Endodermal cell (in vitro differentiated cells): ENCODE data around the gene LPAR6. TPM values are rescaled to one million over a fixed set of nuclear protein-coding genes. Genes with fewer than 3 reads are reported as not detected.
"Not testable (repeated sequence)": the region's sequence is repeated elsewhere in the genome, so short reads cannot be mapped to it uniquely, and the experiment has no call there.

Experiments used
- DNase-seq: peaks from one replicate; pipeline ENCODE4 v3.0.0-alpha.2; 2017
- H3K27ac ChIP-seq: 2 replicates; pipeline ENCODE4 v1.5.1; 2013; ENCODE audit warnings: mild to moderate bottlenecking, low read depth, low read length, moderate library complexity
- H3K27me3 ChIP-seq: 2 replicates; pipeline ENCODE4 v1.6.1; 2013; ENCODE audit warnings: mild to moderate bottlenecking, low read length, moderate library complexity; ENCODE audit not compliant: insufficient read depth, control insufficient read depth, poor library complexity, severe bottlenecking
- H3K36me3 ChIP-seq: 2 replicates; pipeline ENCODE4 v1.7.0; 2013; ENCODE audit warnings: mild to moderate bottlenecking, low read length, moderate library complexity; ENCODE audit not compliant: control insufficient read depth, insufficient read depth
- H3K4me1 ChIP-seq: one replicate; pipeline ENCODE4 v1.7.0; 2013; ENCODE audit warnings: low read length; ENCODE audit not compliant: control insufficient read depth, insufficient read depth
- H3K4me3 ChIP-seq: 2 replicates; pipeline ENCODE4 v1.5.1; 2013; ENCODE audit warnings: mild to moderate bottlenecking, low read length, moderate library complexity
- H3K9ac ChIP-seq: 2 replicates; pipeline ENCODE4 v1.6.1; 2013; ENCODE audit warnings: mild to moderate bottlenecking, low read length, moderate library complexity; ENCODE audit not compliant: poor library complexity, severe bottlenecking; ENCODE audit errors: extremely low read depth
- H3K9me3 ChIP-seq: 2 replicates; pipeline ENCODE4 v1.6.1; 2013; ENCODE audit warnings: mild to moderate bottlenecking, low read length, moderate library complexity; ENCODE audit not compliant: control insufficient read depth
- H3K27ac Mint-ChIP-seq: 2 replicates; pipeline ENCODE4 v1.8.0; 2020; ENCODE audit warnings: mixed read lengths
- H3K27me3 Mint-ChIP-seq: 2 replicates; pipeline ENCODE4 v1.8.0; 2021; ENCODE audit warnings: mild to moderate bottlenecking, mixed read lengths; ENCODE audit not compliant: insufficient read depth
- H3K36me3 Mint-ChIP-seq: 2 replicates; pipeline ENCODE4 v1.8.0; 2020; ENCODE audit warnings: low read depth, mixed read lengths
- H3K4me1 Mint-ChIP-seq: 2 replicates; pipeline ENCODE4 v1.8.0; 2020; ENCODE audit warnings: mixed read lengths
- H3K4me3 Mint-ChIP-seq: 2 replicates; pipeline ENCODE4 v1.8.0; 2020; ENCODE audit warnings: mild to moderate bottlenecking, moderate library complexity, mixed read lengths
- H3K9me3 Mint-ChIP-seq: 2 replicates; pipeline ENCODE4 v1.8.0; 2020; ENCODE audit warnings: mild to moderate bottlenecking, mixed read lengths
- CTCF ChIP-seq: fragments of 200-600 bp; sonication (generic); conservative IDR thresholded peaks from 2 replicates; pipeline ENCODE4 v1.5.0; 2021; ENCODE audit warnings: antibody characterized with exemption, mild to moderate bottlenecking
- WGBS, 2 experiments: methylation state at CpG; one replicate each; pipeline versions ENCODE4 v1.1.5 to v1.1.7; 2013; ENCODE audit warnings: missing lambda C conversion rate in 2 of 2, mixed read lengths in 1 of 2; ENCODE audit not compliant: insufficient coverage in 1 of 2, insufficient read length in 1 of 2; 5-methylcytosine and 5-hydroxymethylcytosine counted together
- total RNA-seq, 2 donors: library from RNA; stranded (reverse); fragmentation: NEBNext Ultra II Directional in 1 of 2; extraction: Animal tissue kit (Norgen Biotek cat#: 25700) in 1 of 2; gene quantifications; 2 replicates in 1 of 2; 3 replicates in 1 of 2; pipeline ENCODE4 v1.2.1, GENCODE V29; 2021

The LPAR6 gene
- total RNA-seq, 2 donors from 2014 or later: 2.2 to 4.9 TPM

GRCh38 chr13:48431431-48431830 is 18.5 kb upstream of the LPAR6 start:
- no peak overlapping the region for H3K4me3 ChIP-seq
- 65 to 85% methylated on average over 2 to 5 of the region's 5 CpGs for WGBS, 2 experiments
- H3K9me3 ChIP-seq: no peaks in the 10 kb centered on the region
- H3K27ac Mint-ChIP-seq: peak overlapping the region; percentile 48
- no peaks in the 10 kb centered on the region for H3K27me3 Mint-ChIP-seq
- H3K27me3 ChIP-seq: no peaks in the 10 kb centered on the region
- H3K36me3 Mint-ChIP-seq: peaks cover 4% of the 10 kb centered on the region
- H3K9me3 Mint-ChIP-seq: no peaks in the 10 kb centered on the region
- no peak for TF ChIP-seq CTCF
- no peaks in the 10 kb centered on the region for H3K36me3 ChIP-seq
- no peak overlapping the region for H3K27ac ChIP-seq
- no peak overlapping the region for H3K9ac ChIP-seq
- no peak for DNase-seq
- no peak overlapping the region for H3K4me3 Mint-ChIP-seq
- H3K4me1 Mint-ChIP-seq: peaks cover 5% of the 10 kb centered on the region
- peaks cover 4% of the 10 kb centered on the region for H3K4me1 ChIP-seq

- peaks cover 4% of the 10 kb centered on the region for H3K4me1 ChIP-seq
- H3K27ac ChIP-seq: no peak overlapping the region
- no peaks in the 10 kb centered on the region for H3K36me3 ChIP-seq
- Mint-ChIP-seq H3K4me1 (peaks cover 5% of the 10 kb centered on the region), H3K9me3 (no peaks in the 10 kb centered on the region), H3K36me3 (peaks cover 4% of the 10 kb centered on the region), H3K27me3 (no peaks in the 10 kb centered on the region), H3K4me3 (no peak overlapping the region), H3K27ac (no peak overlapping the region)
- H3K27me3 ChIP-seq: no peaks in the 10 kb centered on the region
- H3K4me3 ChIP-seq: no peak overlapping the region
- no peak for TF ChIP-seq CTCF
- no peak overlapping the region for H3K9ac ChIP-seq
- no peak for DNase-seq
- no peaks in the 10 kb centered on the region for H3K9me3 ChIP-seq
Observed at GRCh38 chr13:48429886-48430285, 17.0 kb upstream of the LPAR6 start.

- Histone ChIP-seq H3K9me3 (no peaks in the 10 kb centered on the region), H3K9ac (no peak overlapping the region), H3K27ac (no peak overlapping the region), H3K4me3 (no peak overlapping the region), H3K27me3 (no peaks in the 10 kb centered on the region), H3K36me3 (no peaks in the 10 kb centered on the region), H3K4me1 (peaks cover 4% of the 10 kb centered on the region)
- no peak for DNase-seq
- TF ChIP-seq CTCF: no peak
- H3K27me3 Mint-ChIP-seq: no peaks in the 10 kb centered on the region
- no peak overlapping the region for H3K4me3 Mint-ChIP-seq
- H3K27ac Mint-ChIP-seq: no peak overlapping the region
- peaks cover 4% of the 10 kb centered on the region for H3K36me3 Mint-ChIP-seq
- H3K4me1 Mint-ChIP-seq: peaks cover 5% of the 10 kb centered on the region
- H3K9me3 Mint-ChIP-seq: no peaks in the 10 kb centered on the region
- WGBS, 2 experiments: 92 to 94% methylated on average over 3 of the region's 3 CpGs
Observed at GRCh38 chr13:48429036-48429435, 16.1 kb upstream of the LPAR6 start.

- H3K36me3 ChIP-seq, H3K4me3 ChIP-seq, H3K4me1 Mint-ChIP-seq, DNase-seq, H3K36me3 Mint-ChIP-seq, H3K27me3 ChIP-seq, H3K27ac Mint-ChIP-seq, H3K9ac ChIP-seq, H3K4me3 Mint-ChIP-seq, H3K9me3 Mint-ChIP-seq, H3K27me3 Mint-ChIP-seq, H3K9me3 ChIP-seq, H3K4me1 ChIP-seq, H3K27ac ChIP-seq: not testable (repeated sequence)
- WGBS, 2 experiments: 93 to 95% methylated on average over 5 to 7 of the region's 9 CpGs
Observed at GRCh38 chr13:48426755-48427298, 13.9 kb upstream of the LPAR6 start.
